ENCODE results near the gene MYCBP2.
"Not testable (repeated sequence)": the region's sequence is repeated elsewhere in the genome, so short reads cannot be mapped to it uniquely, and the experiment has no call there.

Gene MYCBP2

GRCh38 chr13:77198995-77199394 is 127.9 kb downstream of the MYCBP2 start:
- DNase-seq, result not testable (repeated sequence)

GRCh38 chr13:77196052-77196618 is 130.8 kb downstream of the MYCBP2 start:
- DNase-seq, result no peak

GRCh38 chr13:77190349-77190958 is 136.4 kb downstream of the MYCBP2 start:
- DNase-seq, result no peak

- DNase-seq, result no peak
Observed at GRCh38 chr13:77185721-77186120, 141.2 kb downstream of the MYCBP2 start.

- no peak for DNase-seq
Observed at GRCh38 chr13:77184455-77184854, 142.4 kb downstream of the MYCBP2 start.

GRCh38 chr13:77180011-77180410 is 146.9 kb downstream of the MYCBP2 start:
- DNase-seq, result no peak

GRCh38 chr13:77177646-77178045 is 149.2 kb downstream of the MYCBP2 start:
- DNase-seq, result no peak

GRCh38 chr13:77176350-77176749 is 150.5 kb downstream of the MYCBP2 start:
- no peak for DNase-seq

- DNase-seq, result no peak
Observed at GRCh38 chr13:77172650-77173049, 154.2 kb downstream of the MYCBP2 start.

- DNase-seq, result no peak
Observed at GRCh38 chr13:77171451-77171850, 155.4 kb downstream of the MYCBP2 start.

GRCh38 chr13:77168237-77168636 is 158.7 kb downstream of the MYCBP2 start:
- DNase-seq, result no peak

- no peak for DNase-seq
Observed at GRCh38 chr13:77150651-77151050, 176.2 kb downstream of the MYCBP2 start.

GRCh38 chr13:77143431-77143830 is 183.5 kb downstream of the MYCBP2 start:
- no peak for DNase-seq

GRCh38 chr13:77139306-77139705 is 187.6 kb downstream of the MYCBP2 start:
- no peak for DNase-seq

- no peak for DNase-seq
Observed at GRCh38 chr13:77138813-77139212, 188.1 kb downstream of the MYCBP2 start.

- no peak for DNase-seq
Observed at GRCh38 chr13:77136902-77137420, 189.9 kb downstream of the MYCBP2 start.

- no peak for DNase-seq
Observed at GRCh38 chr13:77124423-77124822, 202.5 kb downstream of the MYCBP2 start.

GRCh38 chr13:77118134-77118533 is 208.8 kb downstream of the MYCBP2 start:
- DNase-seq, result no peak

- DNase-seq, result no peak
Observed at GRCh38 chr13:77114271-77114670, 212.6 kb downstream of the MYCBP2 start.

GRCh38 chr13:77113496-77113895 is 213.4 kb downstream of the MYCBP2 start:
- DNase-seq, result no peak

GRCh38 chr13:77105051-77105450 is 221.8 kb downstream of the MYCBP2 start:
- DNase-seq, result no peak

- DNase-seq, result no peak
Observed at GRCh38 chr13:77099415-77099814, 227.5 kb downstream of the MYCBP2 start.

- no peak for DNase-seq
Observed at GRCh38 chr13:77095288-77095687, 231.6 kb downstream of the MYCBP2 start.

GRCh38 chr13:77094773-77095172 is 232.1 kb downstream of the MYCBP2 start:
- no peak for DNase-seq

GRCh38 chr13:77093735-77094134 is 233.2 kb downstream of the MYCBP2 start:
- DNase-seq, result no peak
